ENCODE measurements around the gene LTBP3.

DNA sequence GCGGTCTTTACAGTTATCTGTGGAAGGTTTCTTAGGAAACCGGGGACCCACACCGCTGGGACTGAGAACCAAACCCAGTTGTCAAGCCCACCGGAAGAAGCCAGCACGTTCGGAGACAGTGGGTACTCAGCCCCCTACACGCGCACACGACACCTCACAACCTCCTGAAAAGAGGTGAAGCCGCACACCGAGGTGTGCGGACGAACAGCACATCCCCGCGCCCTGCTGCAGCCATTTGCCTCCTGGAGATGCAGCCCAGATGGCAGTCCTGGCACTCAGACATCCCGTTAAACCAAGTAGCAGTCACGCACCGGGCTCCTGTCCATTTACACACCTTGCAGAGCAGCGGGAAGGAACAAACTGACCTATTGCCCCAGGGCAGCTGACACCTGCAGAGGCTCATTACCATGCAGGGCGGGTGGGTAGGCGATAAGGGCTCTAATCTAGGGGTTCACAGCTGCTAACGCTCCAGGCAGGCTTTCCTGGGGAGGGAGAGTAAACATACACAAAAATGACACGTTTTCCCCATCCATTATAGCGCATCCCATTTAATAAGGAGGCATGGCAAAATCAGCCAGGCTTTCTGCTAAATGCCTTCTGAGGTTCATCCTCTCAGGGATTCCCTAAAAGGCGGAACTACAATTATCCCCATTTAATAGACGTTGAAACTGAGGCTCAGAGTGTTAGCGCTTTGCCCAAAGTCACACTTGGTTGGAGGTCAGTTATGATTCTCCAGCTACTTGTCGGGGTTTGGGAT lies 16.8 kb upstream of the LTBP3 start:
- TF ChIP-seq, protein P1, sequence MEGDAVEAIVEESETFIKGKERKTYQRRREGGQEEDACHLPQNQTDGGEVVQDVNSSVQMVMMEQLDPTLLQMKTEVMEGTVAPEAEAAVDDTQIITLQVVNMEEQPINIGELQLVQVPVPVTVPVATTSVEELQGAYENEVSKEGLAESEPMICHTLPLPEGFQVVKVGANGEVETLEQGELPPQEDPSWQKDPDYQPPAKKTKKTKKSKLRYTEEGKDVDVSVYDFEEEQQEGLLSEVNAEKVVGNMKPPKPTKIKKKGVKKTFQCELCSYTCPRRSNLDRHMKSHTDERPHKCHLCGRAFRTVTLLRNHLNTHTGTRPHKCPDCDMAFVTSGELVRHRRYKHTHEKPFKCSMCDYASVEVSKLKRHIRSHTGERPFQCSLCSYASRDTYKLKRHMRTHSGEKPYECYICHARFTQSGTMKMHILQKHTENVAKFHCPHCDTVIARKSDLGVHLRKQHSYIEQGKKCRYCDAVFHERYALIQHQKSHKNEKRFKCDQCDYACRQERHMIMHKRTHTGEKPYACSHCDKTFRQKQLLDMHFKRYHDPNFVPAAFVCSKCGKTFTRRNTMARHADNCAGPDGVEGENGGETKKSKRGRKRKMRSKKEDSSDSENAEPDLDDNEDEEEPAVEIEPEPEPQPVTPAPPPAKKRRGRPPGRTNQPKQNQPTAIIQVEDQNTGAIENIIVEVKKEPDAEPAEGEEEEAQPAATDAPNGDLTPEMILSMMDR (conservative IDR thresholded peaks at IDR 0.05; ENCODE audit: low read depth, low read length), result no peak
- TF ChIP-seq RAD21 (IDR thresholded peaks at IDR 0.05; ENCODE audit: low read length) (no peak), NFE2L2 (IDR thresholded peaks at IDR 0.05; ENCODE audit: low read depth, low read length) (no peak)

Data from IMR-90 (cell line).